Measurements from ENCODE around the gene CRYBG3. TPM values are rescaled to one million over a fixed set of nuclear protein-coding genes. Genes with fewer than 3 reads are reported as not detected.
A peak's percentile ranks its signal among the peaks of the same experiment; 100 is the strongest.

Gene CRYBG3
- total and polyA plus RNA-seq, 4 donors: 3.8 to 64.0 (median 15.3) TPM

- Histone ChIP-seq H3K27ac (ENCODE audit: low read depth in 1 of 2, low read length in 1 of 2) (no peak overlapping the region), H3K27me3 (ENCODE audit: control insufficient read depth in 3 of 3, insufficient read depth in 3 of 3, low read length in 2 of 3) (no peaks in the 10 kb centered on the region), H3K36me3 (ENCODE audit: control insufficient read depth in 4 of 4, insufficient read depth in 4 of 4, low read length in 4 of 4) (peaks cover 21 to 55% (median 43%) of the 10 kb centered on the region in 4 donors), H3K4me3 (no peak overlapping the region), H3K4me1 (ENCODE audit: control insufficient read depth in 5 of 5, insufficient read depth in 5 of 5, low read length in 5 of 5) (no peaks in the 10 kb centered on the region), H3K9me3 (ENCODE audit: control insufficient read depth in 4 of 4, insufficient read depth in 3 of 4, low read length in 3 of 4) (no peaks in the 10 kb centered on the region), H3K9ac (ENCODE audit: insufficient read depth in 1 of 2, low read length in 2 of 2) (no peak overlapping the region)
- no peak for TF ChIP-seq CTCF (IDR thresholded peaks at IDR 0.05; ENCODE audit: control extremely low read depth, extremely low read depth)
- DNase-seq: no peak
- WGBS, 2 donors: 97 to 100% methylated on average over 1 of the region's 1 CpG
- no peak for ATAC-seq (ENCODE audit: insufficient read depth, low FRiP score)
These were observed 116.6 kb downstream of the CRYBG3 start for GRCh38 chr3:97938444-97938843.

DNA sequence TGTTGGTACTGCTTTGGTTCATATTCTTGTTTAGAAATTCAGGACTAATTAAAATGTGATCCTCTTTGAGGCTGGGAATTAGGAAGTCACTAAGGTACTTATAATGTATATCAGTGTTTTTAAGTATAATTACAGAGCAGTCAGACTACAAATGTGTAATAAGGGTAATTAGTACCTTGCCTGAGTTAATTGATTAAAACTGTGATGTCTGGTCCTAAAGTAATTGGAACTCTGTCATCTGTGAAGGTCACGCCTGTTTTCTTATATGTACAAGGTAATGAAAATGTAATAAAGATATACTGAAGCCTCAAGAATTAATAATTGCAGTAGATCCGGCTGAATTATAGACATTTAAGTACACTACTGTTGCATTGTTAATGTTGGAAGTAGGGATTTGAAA lies 117.6 kb downstream of the CRYBG3 start:
- no peak for ATAC-seq (ENCODE audit: insufficient read depth, low FRiP score)
- H3K4me3 ChIP-seq: no peak overlapping the region
- peaks cover 14 to 55% (median 36%) of the 10 kb centered on the region in 4 donors for H3K36me3 ChIP-seq (ENCODE audit: control insufficient read depth in 4 of 4, insufficient read depth in 4 of 4, low read length in 4 of 4)
- no peak for DNase-seq
- H3K27ac ChIP-seq (ENCODE audit: low read depth in 1 of 2, low read length in 1 of 2): no peak overlapping the region
- H3K9ac ChIP-seq (ENCODE audit: insufficient read depth in 1 of 2, low read length in 2 of 2): no peak overlapping the region
- no peak for TF ChIP-seq CTCF (IDR thresholded peaks at IDR 0.05; ENCODE audit: control extremely low read depth, extremely low read depth)
- 93 to 96% methylated on average over 2 of the region's 2 CpGs for WGBS, 2 donors
- no peaks in the 10 kb centered on the region for H3K27me3 ChIP-seq (ENCODE audit: control insufficient read depth in 3 of 3, insufficient read depth in 3 of 3, low read length in 2 of 3)
- H3K9me3 ChIP-seq (ENCODE audit: control insufficient read depth in 4 of 4, insufficient read depth in 3 of 4, low read length in 3 of 4): no peaks in the 10 kb centered on the region
- no peaks in the 10 kb centered on the region for H3K4me1 ChIP-seq (ENCODE audit: control insufficient read depth in 5 of 5, insufficient read depth in 5 of 5, low read length in 5 of 5)

DNA sequence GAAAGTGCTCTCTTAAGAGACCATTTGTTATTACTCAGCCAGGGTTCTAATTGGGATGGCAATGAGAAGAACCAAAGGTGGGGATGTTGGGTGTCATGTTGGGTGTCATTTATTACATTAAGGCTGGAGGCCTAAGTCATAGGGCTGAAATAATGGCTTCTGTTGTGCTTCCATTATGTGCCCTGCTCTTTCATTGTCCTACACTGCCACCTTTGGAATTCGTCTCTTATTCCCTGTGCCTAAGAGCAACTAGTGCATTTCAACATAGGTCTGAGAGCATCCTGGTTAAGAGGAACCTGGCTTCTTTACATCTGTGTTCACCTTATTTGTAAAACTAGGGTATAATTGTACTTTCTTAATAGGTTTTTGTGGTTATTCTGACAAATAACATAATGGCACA lies 118.2 kb downstream of the CRYBG3 start:
- no peak overlapping the region for H3K4me3 ChIP-seq
- H3K27me3 ChIP-seq (ENCODE audit: control insufficient read depth in 3 of 3, insufficient read depth in 3 of 3, low read length in 2 of 3): no peaks in the 10 kb centered on the region
- 55 to 76% methylated on average over 1 of the region's 1 CpG for WGBS, 2 donors
- no peaks in the 10 kb centered on the region for H3K4me1 ChIP-seq (ENCODE audit: control insufficient read depth in 5 of 5, insufficient read depth in 5 of 5, low read length in 5 of 5)
- DNase-seq (peak in 2 of 3 donors; percentile 38 to 44), ATAC-seq (ENCODE audit: insufficient read depth, low FRiP score) (no peak)
- H3K9me3 ChIP-seq (ENCODE audit: control insufficient read depth in 4 of 4, insufficient read depth in 3 of 4, low read length in 3 of 4): no peaks in the 10 kb centered on the region
- peaks cover 14 to 58% (median 35%) of the 10 kb centered on the region in 4 donors for H3K36me3 ChIP-seq (ENCODE audit: control insufficient read depth in 4 of 4, insufficient read depth in 4 of 4, low read length in 4 of 4)
- no peak overlapping the region for H3K9ac ChIP-seq (ENCODE audit: insufficient read depth in 1 of 2, low read length in 2 of 2)
- no peak overlapping the region for H3K27ac ChIP-seq (ENCODE audit: low read depth in 1 of 2, low read length in 1 of 2)
- TF ChIP-seq CTCF (IDR thresholded peaks at IDR 0.05; ENCODE audit: control extremely low read depth, extremely low read depth): peak; percentile 12
